NOMO-1 treated with dmso at 0.1 percent for 144 hours (cell line): ENCODE data around the gene RFX3.
A peak's percentile ranks its signal among the peaks of the same experiment; 100 is the strongest.

Experiments used
- DNase-seq: peaks from one replicate; lab custom pipeline; 2025; ENCODE audit not compliant: unreplicated experiment; lab: John Stamatoyannopoulos, UW

The RFX3 gene

GRCh38 chr9:3525836-3526164 lies at the start of gene RFX3:
Gene RFX3, minus strand, starts transcription at chr9:3526001. Its CDS starts 130,413 bp downstream, at chr9:3395588.
- peak; percentile 46 for DNase-seq

GRCh38 chr9:3571500-3571899 lies 45.7 kb upstream of the RFX3 start:
- DNase-seq: no peak

GRCh38 chr9:3569529-3569928 lies 43.7 kb upstream of the RFX3 start:
- DNase-seq: no peak

- DNase-seq: no peak
Measured at GRCh38 chr9:3567988-3568387, 42.2 kb upstream of the RFX3 start.

- DNase-seq: no peak
Measured at GRCh38 chr9:3553076-3553765, 27.4 kb upstream of the RFX3 start.

- no peak for DNase-seq
Measured at GRCh38 chr9:3549225-3549624, 23.4 kb upstream of the RFX3 start.

GRCh38 chr9:3548648-3549047 lies 22.8 kb upstream of the RFX3 start:
- DNase-seq: no peak

GRCh38 chr9:3541206-3541605 lies 15.4 kb upstream of the RFX3 start:
- DNase-seq: no peak

GRCh38 chr9:3534614-3535404 lies 9.0 kb upstream of the RFX3 start:
- DNase-seq: no peak

- DNase-seq: no peak
Measured at GRCh38 chr9:3532158-3532557, 6.4 kb upstream of the RFX3 start.

- DNase-seq: no peak
Measured at GRCh38 chr9:3528451-3528850, 2.6 kb upstream of the RFX3 start.

- no peak for DNase-seq
Measured at GRCh38 chr9:3526997-3527940, 1.5 kb upstream of the RFX3 start.

GRCh38 chr9:3526165-3526996 lies 580 bp upstream of the RFX3 start:
- DNase-seq: no peak

GRCh38 chr9:3525096-3525835 lies 535 bp downstream of the RFX3 start:
- DNase-seq: no peak

GRCh38 chr9:3521966-3522365 lies 3.8 kb downstream of the RFX3 start:
- DNase-seq: no peak

- no peak for DNase-seq
Measured at GRCh38 chr9:3520564-3520963, 5.2 kb downstream of the RFX3 start.

- DNase-seq: no peak
Measured at GRCh38 chr9:3517377-3518048, 8.3 kb downstream of the RFX3 start.

- DNase-seq: no peak
Measured at GRCh38 chr9:3516667-3517330, 9.0 kb downstream of the RFX3 start.

- DNase-seq: no peak
Measured at GRCh38 chr9:3515405-3515804, 10.4 kb downstream of the RFX3 start.
